HFFc6 (cell line): ENCODE data around the gene ARL6IP5. TPM values are rescaled to one million over a fixed set of nuclear protein-coding genes. Genes with fewer than 3 reads are reported as not detected.

Experiments
- DNase-seq: peaks from one replicate; pipeline ENCODE4 v3.0.0-alpha.2; 2018
- H3K27ac Mint-ChIP-seq: 2 replicates; pipeline ENCODE4 v1.8.0; 2020; ENCODE audit warnings: mild to moderate bottlenecking, mixed read lengths
- H3K27me3 Mint-ChIP-seq: 2 replicates; pipeline ENCODE4 v1.8.0; 2021; ENCODE audit warnings: mild to moderate bottlenecking, moderate library complexity, mixed read lengths; ENCODE audit not compliant: insufficient read depth
- H3K36me3 Mint-ChIP-seq: 2 replicates; pipeline ENCODE4 v1.8.0; 2021; ENCODE audit warnings: low read depth, mixed read lengths
- H3K4me1 Mint-ChIP-seq: 2 replicates; pipeline ENCODE4 v1.8.0; 2020; ENCODE audit warnings: low read depth, mixed read lengths
- H3K4me3 Mint-ChIP-seq: 2 replicates; pipeline ENCODE4 v1.8.0; 2020; ENCODE audit warnings: mild to moderate bottlenecking, moderate library complexity, mixed read lengths
- H3K9me3 Mint-ChIP-seq: 2 replicates; pipeline ENCODE4 v1.8.0; 2020; ENCODE audit warnings: mild to moderate bottlenecking, mixed read lengths
- CTCF ChIP-seq: fragments of 200-600 bp; sonication (generic); IDR thresholded peaks from 2 replicates; pipeline ENCODE4 v1.5.0; 2021; ENCODE audit warnings: antibody characterized with exemption, mild to moderate bottlenecking
- total RNA-seq, 6 experiments: library from RNA; stranded (reverse); fragmentation: NEBNext Ultra II Directional; extraction: Animal tissue kit (Norgen Biotek cat#: 25700); gene quantifications; 2 replicates in 1 of 6; 3 replicates in 5 of 6; pipeline ENCODE4 v1.2.3, GENCODE V29; 2021

The ARL6IP5 gene
- total RNA-seq, 6 experiments from 2014 or later, result 108 to 132 (median 119) TPM

GRCh38 chr3:69118555-69118954, 33.8 kb downstream of the ARL6IP5 start:
- H3K4me3 Mint-ChIP-seq, result no peak overlapping the region
- TF ChIP-seq CTCF, result no peak
- H3K36me3 Mint-ChIP-seq, result no peaks in the 10 kb centered on the region
- H3K9me3 Mint-ChIP-seq, result no peaks in the 10 kb centered on the region
- peaks cover 18% of the 10 kb centered on the region for H3K4me1 Mint-ChIP-seq
- DNase-seq, result no peak
- no peak overlapping the region for H3K27ac Mint-ChIP-seq
- H3K27me3 Mint-ChIP-seq, result peaks cover 16% of the 10 kb centered on the region

GRCh38 chr3:69119138-69119537, 34.4 kb downstream of the ARL6IP5 start:
- no peaks in the 10 kb centered on the region for H3K36me3 Mint-ChIP-seq
- TF ChIP-seq CTCF, result no peak
- DNase-seq, result no peak
- H3K4me3 Mint-ChIP-seq, result no peak overlapping the region
- H3K9me3 Mint-ChIP-seq, result no peaks in the 10 kb centered on the region
- peaks cover 12% of the 10 kb centered on the region for H3K4me1 Mint-ChIP-seq
- H3K27me3 Mint-ChIP-seq, result peaks cover 16% of the 10 kb centered on the region
- no peak overlapping the region for H3K27ac Mint-ChIP-seq

- no peaks in the 10 kb centered on the region for H3K36me3 Mint-ChIP-seq
- DNase-seq, result no peak
- no peak overlapping the region for H3K4me3 Mint-ChIP-seq
- H3K9me3 Mint-ChIP-seq, result no peaks in the 10 kb centered on the region
- no peak for TF ChIP-seq CTCF
- H3K4me1 Mint-ChIP-seq, result peaks cover 12% of the 10 kb centered on the region
- H3K27me3 Mint-ChIP-seq, result peaks cover 17% of the 10 kb centered on the region
- no peak overlapping the region for H3K27ac Mint-ChIP-seq
Observed at GRCh38 chr3:69119681-69120080, 34.9 kb downstream of the ARL6IP5 start.

GRCh38 chr3:69120879-69121464, 36.2 kb downstream of the ARL6IP5 start:
- peak; percentile 62 for DNase-seq

GRCh38 chr3:69121513-69121912, 36.8 kb downstream of the ARL6IP5 start:
- H3K27ac Mint-ChIP-seq, result no peak overlapping the region
- no peaks in the 10 kb centered on the region for H3K36me3 Mint-ChIP-seq
- DNase-seq, result no peak
- H3K4me3 Mint-ChIP-seq, result no peak overlapping the region
- no peaks in the 10 kb centered on the region; the same call in 1 of the 2 replicates for H3K4me1 Mint-ChIP-seq
- no peak for TF ChIP-seq CTCF
- peaks cover 22% of the 10 kb centered on the region for H3K27me3 Mint-ChIP-seq
- H3K9me3 Mint-ChIP-seq, result no peaks in the 10 kb centered on the region

More at GRCh38 chr3:69120879-69121464, 36.2 kb downstream of the ARL6IP5 start:
- TF ChIP-seq CTCF, result peak; percentile 98
- H3K36me3 Mint-ChIP-seq, result no peaks in the 10 kb centered on the region
- no peaks in the 10 kb centered on the region for H3K9me3 Mint-ChIP-seq
- H3K27ac Mint-ChIP-seq, result no peak overlapping the region
- H3K27me3 Mint-ChIP-seq, result peaks cover 22% of the 10 kb centered on the region
- H3K4me3 Mint-ChIP-seq, result no peak overlapping the region
- peaks cover 4% of the 10 kb centered on the region for H3K4me1 Mint-ChIP-seq
